Immature natural killer cell (primary cell): Measurements from ENCODE around the gene MOB2. TPM values are rescaled to one million over a fixed set of nuclear protein-coding genes. Genes with fewer than 3 reads are reported as not detected.
"Not testable (repeated sequence)": the region's sequence is repeated elsewhere in the genome, so short reads cannot be mapped to it uniquely, and the experiment has no call there.

Experiments used
- DNase-seq, 3 donors: peaks; one replicate each; pipeline ENCODE4 v3.0.0; 2022; ENCODE audit warnings: mixed read lengths in 1 of 3
- H3K27ac Mint-ChIP-seq, 6 donors: one replicate each; pipeline ENCODE4 v1.8.0; 2020; ENCODE audit warnings: mixed read lengths in 6 of 6, mild to moderate bottlenecking in 5 of 6, inconsistent platforms in 4 of 6, moderate library complexity in 3 of 6
- H3K27me3 Mint-ChIP-seq, 3 donors: one replicate each; pipeline ENCODE4 v1.8.0; 2020 to 2021; ENCODE audit warnings: low read depth in 3 of 3, mild to moderate bottlenecking in 3 of 3, mixed read lengths in 3 of 3, moderate library complexity in 3 of 3, inconsistent platforms in 1 of 3
- H3K36me3 Mint-ChIP-seq, 3 donors: one replicate each; pipeline ENCODE4 v1.8.0; 2020; ENCODE audit warnings: mixed read lengths in 3 of 3, inconsistent platforms in 2 of 3, mild to moderate bottlenecking in 2 of 3
- H3K4me1 Mint-ChIP-seq, 2 donors: one replicate each; pipeline ENCODE4 v1.8.0; 2020; ENCODE audit warnings: inconsistent platforms in 2 of 2, mild to moderate bottlenecking in 2 of 2, mixed read lengths in 2 of 2, moderate library complexity in 1 of 2
- H3K4me3 Mint-ChIP-seq, 5 donors: one replicate each; pipeline ENCODE4 v1.8.0; 2020; ENCODE audit warnings: mild to moderate bottlenecking in 5 of 5, mixed read lengths in 5 of 5, inconsistent platforms in 3 of 5, moderate library complexity in 3 of 5
- H3K9me3 Mint-ChIP-seq, 6 donors: one replicate each; pipeline ENCODE4 v1.8.0; 2020; ENCODE audit warnings: mild to moderate bottlenecking in 6 of 6, mixed read lengths in 6 of 6, inconsistent platforms in 4 of 6, moderate library complexity in 3 of 6
- polyA plus RNA-seq, 3 donors: library from polyadenylated mRNA; unstranded; fragments of 300-500 nt; fragmentation: Illumina TruSeq; gene quantifications; one replicate each; pipeline ENCODE4 v1.2.3, GENCODE V29; 2021

The MOB2 gene
- polyA plus RNA-seq, 3 donors from 2014 or later: 43.7 to 70.9 (median 68.8) TPM

GRCh38 chr11:1444823-1445422, 41.7 kb downstream of the MOB2 start:
- Mint-ChIP-seq H3K27ac (no peak overlapping the region), H3K27me3 (peaks cover 0 to 2% (median 0%) of the 10 kb centered on the region in 3 donors), H3K4me3 (no peak overlapping the region), H3K36me3 (no peaks in the 10 kb centered on the region), H3K4me1 (no peaks in the 10 kb centered on the region), H3K9me3 (no peaks in the 10 kb centered on the region)
- DNase-seq: no peak

GRCh38 chr11:1444321-1444720, 42.3 kb downstream of the MOB2 start:
- H3K9me3 Mint-ChIP-seq: no peaks in the 10 kb centered on the region
- no peaks in the 10 kb centered on the region for H3K4me1 Mint-ChIP-seq
- H3K27me3 Mint-ChIP-seq: no peaks in the 10 kb centered on the region
- DNase-seq: no peak
- H3K4me3 Mint-ChIP-seq: no peak overlapping the region
- no peaks in the 10 kb centered on the region for H3K36me3 Mint-ChIP-seq
- no peak overlapping the region for H3K27ac Mint-ChIP-seq

- Mint-ChIP-seq H3K9me3 (no peaks in the 10 kb centered on the region), H3K4me1 (no peaks in the 10 kb centered on the region), H3K36me3 (no peaks in the 10 kb centered on the region), H3K4me3 (no peak overlapping the region), H3K27ac (no peak overlapping the region), H3K27me3 (no peaks in the 10 kb centered on the region)
- DNase-seq: no peak
Measured at GRCh38 chr11:1443737-1444136, 42.8 kb downstream of the MOB2 start.

- Mint-ChIP-seq H3K9me3 (no peaks in the 10 kb centered on the region), H3K27ac (no peak overlapping the region), H3K4me1 (no peaks in the 10 kb centered on the region), H3K4me3 (no peak overlapping the region), H3K36me3 (no peaks in the 10 kb centered on the region), H3K27me3 (no peaks in the 10 kb centered on the region)
- no peak for DNase-seq
Measured at GRCh38 chr11:1442807-1443366, 43.7 kb downstream of the MOB2 start.

GRCh38 chr11:1442163-1442562, 44.4 kb downstream of the MOB2 start:
- Mint-ChIP-seq H3K4me3 (no peak overlapping the region), H3K36me3 (no peaks in the 10 kb centered on the region), H3K27ac (no peak overlapping the region), H3K27me3 (no peaks in the 10 kb centered on the region), H3K4me1 (no peaks in the 10 kb centered on the region), H3K9me3 (no peaks in the 10 kb centered on the region)
- DNase-seq: no peak

GRCh38 chr11:1440496-1440895, 46.1 kb downstream of the MOB2 start:
- H3K36me3 Mint-ChIP-seq: no peaks in the 10 kb centered on the region
- H3K4me1 Mint-ChIP-seq: no peaks in the 10 kb centered on the region
- no peak overlapping the region for H3K27ac Mint-ChIP-seq
- H3K9me3 Mint-ChIP-seq: no peaks in the 10 kb centered on the region
- no peak overlapping the region for H3K4me3 Mint-ChIP-seq
- H3K27me3 Mint-ChIP-seq: peaks cover 0 to 1% (median 0%) of the 10 kb centered on the region in 3 donors
- no peak for DNase-seq

- Mint-ChIP-seq H3K4me3 (no peak overlapping the region), H3K36me3 (no peaks in the 10 kb centered on the region), H3K27me3 (peaks cover 0 to 1% (median 0%) of the 10 kb centered on the region in 3 donors), H3K4me1 (no peaks in the 10 kb centered on the region), H3K9me3 (no peaks in the 10 kb centered on the region), H3K27ac (no peak overlapping the region)
- DNase-seq: no peak
Measured at GRCh38 chr11:1440066-1440465, 46.5 kb downstream of the MOB2 start.

GRCh38 chr11:1439341-1439740, 47.2 kb downstream of the MOB2 start:
- Mint-ChIP-seq H3K9me3 (no peaks in the 10 kb centered on the region), H3K27me3 (peaks cover 0 to 3% (median 1%) of the 10 kb centered on the region in 3 donors), H3K27ac (no peak overlapping the region), H3K4me1 (no peaks in the 10 kb centered on the region), H3K4me3 (no peak overlapping the region), H3K36me3 (no peaks in the 10 kb centered on the region)
- no peak for DNase-seq

GRCh38 chr11:1438967-1439330, 47.6 kb downstream of the MOB2 start:
- DNase-seq: no peak
- Mint-ChIP-seq H3K27ac (no peak overlapping the region), H3K9me3 (no peaks in the 10 kb centered on the region), H3K4me1 (no peaks in the 10 kb centered on the region), H3K27me3 (peaks cover 0 to 3% (median 1%) of the 10 kb centered on the region in 3 donors), H3K36me3 (no peaks in the 10 kb centered on the region), H3K4me3 (no peak overlapping the region)

GRCh38 chr11:1438261-1438966, 48.2 kb downstream of the MOB2 start:
- Mint-ChIP-seq H3K27ac (no peak overlapping the region), H3K36me3 (no peaks in the 10 kb centered on the region), H3K9me3 (no peaks in the 10 kb centered on the region), H3K4me3 (no peak overlapping the region), H3K27me3 (peaks cover 0 to 3% (median 1%) of the 10 kb centered on the region in 3 donors), H3K4me1 (no peaks in the 10 kb centered on the region)
- DNase-seq: no peak

GRCh38 chr11:1437500-1437899, 49.1 kb downstream of the MOB2 start:
- Mint-ChIP-seq H3K27me3 (peaks cover 0 to 3% (median 1%) of the 10 kb centered on the region in 3 donors), H3K27ac (no peak overlapping the region), H3K4me1 (no peaks in the 10 kb centered on the region), H3K4me3 (no peak overlapping the region), H3K36me3 (no peaks in the 10 kb centered on the region), H3K9me3 (no peaks in the 10 kb centered on the region)
- DNase-seq: no peak

GRCh38 chr11:1436468-1437039, 50.0 kb downstream of the MOB2 start:
- peaks cover 0 to 3% (median 1%) of the 10 kb centered on the region in 3 donors for H3K27me3 Mint-ChIP-seq
- H3K4me3 Mint-ChIP-seq: no peak overlapping the region
- H3K9me3 Mint-ChIP-seq: no peaks in the 10 kb centered on the region
- no peak overlapping the region for H3K27ac Mint-ChIP-seq
- no peaks in the 10 kb centered on the region for H3K4me1 Mint-ChIP-seq
- no peak for DNase-seq
- H3K36me3 Mint-ChIP-seq: no peaks in the 10 kb centered on the region

- Mint-ChIP-seq H3K27me3 (peaks cover 0 to 3% (median 1%) of the 10 kb centered on the region in 3 donors), H3K36me3 (no peaks in the 10 kb centered on the region), H3K27ac (no peak overlapping the region)
Measured at GRCh38 chr11:1435820-1436467, 50.6 kb downstream of the MOB2 start.

GRCh38 chr11:1435479-1435819, 51.1 kb downstream of the MOB2 start:
- DNase-seq, H3K9me3 Mint-ChIP-seq, H3K27me3 Mint-ChIP-seq, H3K36me3 Mint-ChIP-seq, H3K4me3 Mint-ChIP-seq, H3K27ac Mint-ChIP-seq, H3K4me1 Mint-ChIP-seq: not testable (repeated sequence)

More at GRCh38 chr11:1435820-1436467, 50.6 kb downstream of the MOB2 start:
- no peak for DNase-seq
- Mint-ChIP-seq H3K4me1 (no peaks in the 10 kb centered on the region), H3K9me3 (no peaks in the 10 kb centered on the region), H3K4me3 (no peak overlapping the region)
